ENCODE results near the gene VSTM2L. TPM values are rescaled to one million over a fixed set of nuclear protein-coding genes. Genes with fewer than 3 reads are reported as not detected.
A peak's percentile ranks its signal among the peaks of the same experiment; 100 is the strongest.

The VSTM2L gene
- total and polyA plus RNA-seq, 5 experiments from 2014 or later: not detected

DNA sequence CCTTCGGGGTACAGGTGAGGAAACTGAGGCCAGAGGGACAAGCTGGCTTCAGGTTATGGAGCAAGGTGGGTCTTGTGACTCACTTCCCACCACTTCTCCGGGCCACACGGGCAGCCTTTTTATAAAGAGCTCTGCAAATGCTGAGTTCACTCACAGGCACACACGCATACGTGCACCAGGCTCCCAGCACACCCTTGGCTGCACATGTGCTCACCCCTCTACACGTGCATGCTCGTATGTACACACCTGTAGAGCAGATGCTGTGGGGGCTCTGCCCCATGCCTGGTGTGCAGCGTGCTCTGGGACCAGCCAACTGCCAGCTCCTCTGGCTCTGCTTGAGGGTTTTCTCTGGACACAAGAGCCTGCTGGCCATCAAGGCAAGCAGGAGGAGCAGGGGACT lies 29.1 kb downstream of the VSTM2L start:
- POLR2A ChIA-PET: no interaction called here
- peaks cover 9 to 24% (median 14%) of the 10 kb centered on the region in 5 donors for H3K27me3 Mint-ChIP-seq
- H3K4me3 Mint-ChIP-seq: no peak overlapping the region
- DNase-seq (no peak), ATAC-seq (no peak)
- no peak overlapping the region for H3K27ac Mint-ChIP-seq
- no peaks in the 10 kb centered on the region for H3K9me3 Mint-ChIP-seq
- no peaks in the 10 kb centered on the region for H3K36me3 Mint-ChIP-seq
- peaks cover 0 to 3% (median 0%) of the 10 kb centered on the region in 4 donors for H3K4me1 Mint-ChIP-seq

DNA sequence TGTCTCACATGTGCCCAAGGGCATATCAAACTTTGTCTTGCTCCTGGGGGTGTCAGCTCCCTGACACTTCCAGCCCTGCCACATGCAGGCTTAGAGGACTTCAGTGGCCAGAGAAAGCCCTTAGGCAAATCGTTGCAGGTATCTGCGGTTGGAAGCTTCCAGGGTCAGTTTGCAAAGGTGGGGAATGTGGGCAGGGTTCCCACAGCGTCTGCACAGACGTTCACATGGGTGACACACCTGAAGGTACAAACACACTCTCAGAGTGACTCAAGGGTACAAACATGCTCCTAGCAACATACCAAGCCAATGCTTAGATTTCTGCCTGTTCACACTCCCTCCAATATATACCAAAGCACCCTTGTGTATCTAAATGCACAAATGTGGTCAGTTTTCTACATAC lies 30.0 kb downstream of the VSTM2L start:
- Mint-ChIP-seq H3K27ac (no peak overlapping the region), H3K4me1 (peaks cover 0 to 3% (median 0%) of the 10 kb centered on the region in 4 donors), H3K9me3 (no peaks in the 10 kb centered on the region), H3K4me3 (no peak overlapping the region), H3K36me3 (no peaks in the 10 kb centered on the region), H3K27me3 (peaks cover 9 to 24% (median 14%) of the 10 kb centered on the region in 5 donors)
- DNase-seq (no peak), ATAC-seq (no peak)
- POLR2A ChIA-PET: no interaction called here

GRCh38 chr20:37933786-37934633 lies 31.1 kb downstream of the VSTM2L start:
- no peak for ATAC-seq
- Mint-ChIP-seq H3K9me3 (no peaks in the 10 kb centered on the region), H3K4me1 (peaks cover 0 to 3% (median 0%) of the 10 kb centered on the region in 4 donors), H3K27ac (no peak overlapping the region), H3K27me3 (peaks cover 8 to 19% (median 13%) of the 10 kb centered on the region in 5 donors), H3K36me3 (no peaks in the 10 kb centered on the region), H3K4me3 (no peak overlapping the region)
- DNase-seq: no peak
- POLR2A ChIA-PET: no interaction called here

DNA sequence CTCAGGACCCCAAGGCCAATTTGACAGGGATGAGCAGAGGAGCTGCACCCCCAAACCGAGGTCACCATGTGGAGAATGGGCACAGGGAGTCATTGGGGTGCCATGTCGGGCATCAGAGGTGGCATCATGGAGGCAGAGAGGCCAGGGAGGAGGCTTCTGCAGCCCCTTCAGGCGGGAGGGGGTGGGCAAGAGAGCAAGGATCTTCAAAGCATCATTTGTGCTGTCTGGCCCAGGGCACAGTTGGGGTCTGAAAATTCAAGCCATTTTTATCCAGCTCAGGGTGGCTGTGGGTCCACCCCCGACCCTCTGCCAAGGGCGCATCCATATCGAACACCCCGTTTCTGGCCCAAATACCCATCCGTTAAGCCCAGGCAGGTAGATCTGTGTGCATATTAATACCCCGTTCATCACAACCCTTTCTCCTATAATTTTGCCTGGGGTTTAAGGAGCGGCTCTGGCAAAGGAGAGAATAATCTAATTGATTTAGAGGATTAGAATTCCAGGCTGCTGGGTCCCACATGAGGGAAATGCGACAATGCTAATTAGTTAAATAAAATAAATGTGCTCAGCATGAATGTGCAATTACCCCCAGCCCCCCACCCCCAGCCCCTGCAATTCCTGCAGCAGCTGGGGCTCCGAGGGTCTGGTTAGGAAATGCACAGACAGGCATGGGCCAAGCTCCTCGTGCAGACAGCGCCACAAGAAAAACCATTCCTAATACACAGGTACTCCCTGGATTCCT lies 31.9 kb downstream of the VSTM2L start:
- H3K4me1 Mint-ChIP-seq: peaks cover 0 to 3% (median 0%) of the 10 kb centered on the region in 4 donors
- POLR2A ChIA-PET: no interaction called here
- no peak for ATAC-seq

DNA sequence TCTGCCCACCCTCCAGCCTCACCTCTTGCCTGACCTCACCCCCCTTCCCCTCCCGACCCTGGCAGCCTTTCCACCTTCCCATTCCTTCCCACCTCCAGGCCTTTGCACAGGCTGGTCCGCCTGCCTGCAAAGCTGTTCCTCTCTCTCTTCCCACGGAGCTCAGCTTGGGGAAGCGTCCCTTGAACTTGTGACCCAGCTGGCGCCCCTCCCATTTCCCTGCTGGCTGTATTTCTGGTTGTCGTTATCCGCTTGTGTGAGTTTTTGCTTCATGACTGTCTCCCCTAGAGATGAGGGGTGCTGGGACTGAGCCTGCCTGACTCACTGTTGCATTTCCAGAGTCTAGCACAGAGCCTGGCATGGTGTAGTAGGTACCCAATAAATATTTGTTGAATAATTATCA lies 32.5 kb downstream of the VSTM2L start:
- ATAC-seq (no peak), DNase-seq (no peak)
- Mint-ChIP-seq H3K36me3 (no peaks in the 10 kb centered on the region), H3K4me3 (no peak overlapping the region), H3K9me3 (no peaks in the 10 kb centered on the region), H3K27me3 (peaks cover 3 to 10% (median 6%) of the 10 kb centered on the region in 5 donors), H3K27ac (no peak overlapping the region), H3K4me1 (peaks cover 0 to 3% (median 0%) of the 10 kb centered on the region in 4 donors)
- POLR2A ChIA-PET: no interaction called here

More for the DNA sequence above, 31.9 kb downstream of the VSTM2L start:
- Mint-ChIP-seq H3K27ac (no peak overlapping the region), H3K9me3 (no peaks in the 10 kb centered on the region), H3K27me3 (peaks cover 4 to 11% (median 9%) of the 10 kb centered on the region in 5 donors), H3K4me3 (no peak overlapping the region), H3K36me3 (no peaks in the 10 kb centered on the region)
- peak in 1 of 10 donors; percentile 24 for DNase-seq

DNA sequence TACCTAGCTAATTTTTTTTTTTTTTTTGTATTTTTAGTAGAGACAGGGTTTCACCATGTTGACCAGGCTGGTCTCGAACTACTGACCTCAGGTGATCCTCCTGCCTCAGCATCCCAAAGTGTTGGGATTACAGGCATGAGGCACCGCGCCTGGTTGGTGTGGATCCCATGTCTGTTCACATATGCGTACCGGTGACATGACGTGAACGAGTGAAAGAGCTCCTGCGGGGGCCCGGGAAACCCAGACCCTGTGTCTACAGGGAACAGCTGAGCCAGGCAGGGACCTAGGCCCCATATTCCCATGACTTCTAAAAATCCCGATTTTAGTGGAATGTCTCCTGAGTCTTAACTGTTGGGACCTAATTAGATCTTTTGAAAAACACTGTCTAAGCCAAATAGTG lies 33.1 kb downstream of the VSTM2L start:
- Mint-ChIP-seq H3K27ac (no peak overlapping the region), H3K4me1 (peaks cover 0 to 2% (median 0%) of the 10 kb centered on the region in 4 donors), H3K9me3 (no peaks in the 10 kb centered on the region), H3K27me3 (peaks cover 0 to 9% (median 4%) of the 10 kb centered on the region in 5 donors), H3K36me3 (no peaks in the 10 kb centered on the region), H3K4me3 (no peak overlapping the region)
- ATAC-seq (no peak), DNase-seq (no peak)
- POLR2A ChIA-PET: no interaction called here

DNA sequence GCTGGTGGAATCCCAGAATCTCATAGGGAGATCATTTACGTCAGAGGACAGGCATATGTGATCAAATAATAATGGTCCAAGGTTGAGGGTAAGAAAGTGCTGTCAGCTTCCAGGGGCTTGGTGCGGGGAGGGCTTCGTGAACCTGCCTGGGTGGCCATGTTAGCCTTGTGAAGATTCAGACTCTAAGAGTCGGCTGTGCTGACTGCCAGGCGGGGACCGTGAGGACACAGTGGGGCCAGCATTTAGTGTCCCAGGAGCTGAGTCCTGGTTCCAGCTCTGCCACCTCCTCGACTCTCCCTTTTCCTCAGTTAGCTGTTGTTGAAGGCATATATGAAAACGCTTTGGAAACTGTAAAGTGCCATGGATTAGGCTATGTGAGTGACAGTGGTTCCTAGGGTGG lies 33.5 kb downstream of the VSTM2L start:
- H3K27me3 Mint-ChIP-seq: peaks cover 0 to 9% (median 4%) of the 10 kb centered on the region in 5 donors
- DNase-seq (no peak), ATAC-seq (no peak)
- no peaks in the 10 kb centered on the region for H3K9me3 Mint-ChIP-seq
- POLR2A ChIA-PET: no interaction called here
- no peak overlapping the region for H3K4me3 Mint-ChIP-seq
- H3K36me3 Mint-ChIP-seq: no peaks in the 10 kb centered on the region
- no peak overlapping the region for H3K27ac Mint-ChIP-seq
- H3K4me1 Mint-ChIP-seq: peaks cover 0 to 2% (median 0%) of the 10 kb centered on the region in 4 donors

DNA sequence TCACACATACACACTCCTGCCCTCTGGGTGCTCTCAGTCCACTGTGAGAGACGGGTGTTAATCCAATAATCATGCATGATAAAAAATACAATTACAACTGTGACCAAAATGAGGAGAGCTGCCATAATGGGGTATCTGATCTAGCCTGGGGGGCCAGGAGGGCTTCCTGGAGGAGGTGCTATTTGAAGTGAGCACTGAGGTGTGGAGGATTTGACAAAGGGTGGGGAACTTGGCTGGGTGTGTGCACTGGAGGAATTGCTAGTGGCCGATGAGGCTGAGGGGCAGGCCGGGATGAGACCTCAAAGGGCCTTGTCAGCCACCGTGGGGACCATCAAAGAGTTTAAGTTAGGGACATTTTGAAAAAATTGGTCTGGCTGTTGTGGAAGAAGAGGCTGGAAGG lies 34.8 kb downstream of the VSTM2L start:
- Mint-ChIP-seq H3K36me3 (no peaks in the 10 kb centered on the region), H3K9me3 (no peaks in the 10 kb centered on the region), H3K4me1 (peaks cover 0 to 2% (median 0%) of the 10 kb centered on the region in 4 donors), H3K27me3 (peaks cover 0 to 5% (median 0%) of the 10 kb centered on the region in 5 donors), H3K4me3 (no peak overlapping the region), H3K27ac (no peak overlapping the region)
- POLR2A ChIA-PET: no interaction called here
- ATAC-seq (no peak), DNase-seq (no peak)

GRCh38 chr20:37938181-37938750 lies 35.3 kb downstream of the VSTM2L start:
- DNase-seq: no peak
- peaks cover 0 to 2% (median 0%) of the 10 kb centered on the region in 4 donors for H3K4me1 Mint-ChIP-seq
- POLR2A ChIA-PET: no interaction called here
- no peak overlapping the region for H3K4me3 Mint-ChIP-seq
- no peak for ATAC-seq
- H3K36me3 Mint-ChIP-seq: no peaks in the 10 kb centered on the region
- H3K27ac Mint-ChIP-seq: no peak overlapping the region
- H3K9me3 Mint-ChIP-seq: no peaks in the 10 kb centered on the region
- peaks cover 0 to 4% (median 0%) of the 10 kb centered on the region in 5 donors for H3K27me3 Mint-ChIP-seq

GRCh38 chr20:37938954-37939353 lies 36.0 kb downstream of the VSTM2L start:
- Mint-ChIP-seq H3K4me1 (no peaks in the 10 kb centered on the region), H3K9me3 (no peaks in the 10 kb centered on the region), H3K27me3 (peaks cover 0 to 4% (median 0%) of the 10 kb centered on the region in 5 donors), H3K36me3 (no peaks in the 10 kb centered on the region), H3K27ac (no peak overlapping the region), H3K4me3 (no peak overlapping the region)
- POLR2A ChIA-PET: no interaction called here
- ATAC-seq (no peak), DNase-seq (no peak)

- Mint-ChIP-seq H3K4me1 (no peaks in the 10 kb centered on the region), H3K27ac (no peak overlapping the region), H3K4me3 (no peak overlapping the region), H3K27me3 (peaks cover 0 to 4% (median 0%) of the 10 kb centered on the region in 5 donors), H3K9me3 (no peaks in the 10 kb centered on the region), H3K36me3 (no peaks in the 10 kb centered on the region)
- ATAC-seq (no peak), DNase-seq (no peak)
- POLR2A ChIA-PET: no interaction called here
These were observed 37.0 kb downstream of the VSTM2L start for GRCh38 chr20:37939701-37940560.

- Mint-ChIP-seq H3K27ac (no peak overlapping the region), H3K27me3 (peaks cover 0 to 4% (median 0%) of the 10 kb centered on the region in 5 donors), H3K4me1 (no peaks in the 10 kb centered on the region), H3K36me3 (no peaks in the 10 kb centered on the region), H3K9me3 (no peaks in the 10 kb centered on the region), H3K4me3 (no peak overlapping the region)
- DNase-seq (no peak), ATAC-seq (no peak)
- POLR2A ChIA-PET: no interaction called here
These were observed 37.9 kb downstream of the VSTM2L start for GRCh38 chr20:37940858-37941257.

Measured in naive thymus-derived CD8-positive, alpha-beta T cell (primary cell).